ENCODE measurements around the gene ISCA1.
A peak's percentile ranks its signal among the peaks of the same experiment; 100 is the strongest.
"Not testable (repeated sequence)": the region's sequence is repeated elsewhere in the genome, so short reads cannot be mapped to it uniquely, and the experiment has no call there.

The ISCA1 gene

DNA sequence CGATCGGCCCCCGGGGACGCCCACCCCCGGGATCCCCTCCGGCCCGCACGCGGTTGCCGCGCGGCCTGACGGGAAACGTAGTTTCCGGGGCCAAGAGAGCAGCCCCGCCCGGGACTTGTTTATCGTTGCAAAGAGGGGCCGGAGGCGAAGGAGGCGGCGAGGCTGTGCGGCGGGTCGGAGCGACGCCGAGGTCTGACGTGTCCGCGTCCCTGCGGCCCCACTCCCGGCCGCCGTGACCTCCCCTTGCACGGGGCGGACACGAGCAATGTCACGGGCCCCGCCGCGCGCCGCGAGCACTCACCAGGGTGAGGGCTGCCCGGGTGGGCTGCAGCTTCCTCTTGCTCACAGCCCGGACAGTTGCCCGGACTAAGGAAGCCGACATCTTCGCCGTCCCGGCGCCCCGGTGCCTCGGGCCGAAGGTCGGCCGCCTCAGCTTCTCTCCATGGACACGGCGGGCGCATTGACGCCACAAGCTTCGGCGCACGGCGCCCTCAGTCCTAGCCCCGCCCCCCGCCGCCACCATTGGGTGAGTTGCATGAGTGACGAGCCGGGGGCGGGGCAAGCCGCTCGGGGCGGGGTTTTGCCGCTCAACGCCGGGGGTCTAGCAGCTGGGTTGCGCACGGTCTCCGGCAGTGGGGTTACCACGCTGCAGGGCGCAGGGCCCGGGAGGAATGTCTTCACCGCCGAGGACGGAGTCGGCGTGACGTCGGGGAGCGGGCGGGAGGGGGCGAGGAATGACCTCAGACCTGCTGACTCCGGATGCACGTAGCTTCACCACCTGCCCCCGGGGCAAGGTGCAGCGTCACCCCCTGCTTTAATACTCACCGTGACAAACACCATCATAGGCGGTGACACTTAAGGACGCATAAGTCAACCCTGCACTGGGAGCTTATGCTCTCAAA lies at the start of gene ISCA1:
Gene ISCA1, minus strand, starts transcription at position 462 of the 902 bp plus-strand sequence. Its CDS starts 80 bp downstream, at position 382.
- DNase-seq (ENCODE audit: low read depth) = peak; percentile 79

DNA sequence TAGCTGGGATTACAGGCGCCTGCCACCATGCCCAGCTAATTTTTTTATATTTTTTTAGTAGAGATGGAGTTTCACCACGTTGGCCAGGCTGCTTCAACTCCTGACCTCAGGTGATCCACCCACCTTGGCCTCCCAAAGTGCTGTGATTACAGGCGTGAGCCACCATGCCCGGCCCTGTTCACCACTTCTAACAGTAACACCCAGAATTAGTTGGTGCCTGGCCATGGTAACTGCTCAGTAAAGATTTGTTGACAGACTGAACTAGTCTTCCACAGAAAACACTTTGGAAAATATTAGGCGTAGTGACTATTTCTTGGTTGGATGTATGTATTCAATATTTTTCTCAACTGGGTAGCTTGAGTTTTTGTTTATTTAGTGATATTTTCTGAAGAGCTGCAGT lies 47.8 kb upstream of the ISCA1 start:
- DNase-seq (ENCODE audit: low read depth) = no peak

DNA sequence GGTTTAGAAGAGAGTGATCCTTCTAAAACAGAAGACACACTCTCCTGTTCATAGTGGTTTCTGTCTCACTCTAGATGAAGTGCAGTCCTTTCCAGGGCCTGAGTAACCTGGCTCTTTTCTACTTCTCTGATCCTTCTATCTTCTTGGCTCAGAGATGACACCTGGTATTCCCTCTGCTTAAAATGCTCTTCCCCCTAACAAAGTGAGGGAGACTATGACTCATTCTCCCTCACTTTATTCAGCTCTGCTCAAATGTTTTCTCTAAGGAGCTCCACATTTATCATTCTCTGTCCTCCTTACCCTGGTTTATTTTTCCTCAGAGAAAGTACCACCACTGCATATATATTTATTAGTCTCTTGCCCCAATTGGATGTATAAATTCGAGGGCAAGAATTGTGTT lies 47.3 kb upstream of the ISCA1 start:
- no peak for DNase-seq (ENCODE audit: low read depth)

DNA sequence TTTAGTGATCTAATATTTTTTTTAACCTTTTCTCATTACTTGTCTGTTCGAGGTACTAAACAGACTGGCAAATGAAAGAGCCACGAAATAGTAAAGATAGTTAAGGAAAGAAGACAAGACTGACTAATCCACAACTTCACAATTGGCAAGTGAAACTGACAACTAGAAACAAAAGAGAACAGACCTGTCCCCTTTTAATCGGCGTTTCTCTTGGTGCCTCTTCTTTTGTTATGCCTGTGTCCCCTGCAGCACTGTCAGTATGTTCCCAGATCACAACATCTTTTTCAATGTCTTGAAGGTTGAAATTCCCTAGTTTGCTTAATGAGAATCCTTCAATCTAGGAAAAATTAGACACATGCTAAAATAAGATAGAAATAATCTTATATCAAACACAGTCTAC lies 45.8 kb upstream of the ISCA1 start:
- no peak for DNase-seq (ENCODE audit: low read depth)

DNA sequence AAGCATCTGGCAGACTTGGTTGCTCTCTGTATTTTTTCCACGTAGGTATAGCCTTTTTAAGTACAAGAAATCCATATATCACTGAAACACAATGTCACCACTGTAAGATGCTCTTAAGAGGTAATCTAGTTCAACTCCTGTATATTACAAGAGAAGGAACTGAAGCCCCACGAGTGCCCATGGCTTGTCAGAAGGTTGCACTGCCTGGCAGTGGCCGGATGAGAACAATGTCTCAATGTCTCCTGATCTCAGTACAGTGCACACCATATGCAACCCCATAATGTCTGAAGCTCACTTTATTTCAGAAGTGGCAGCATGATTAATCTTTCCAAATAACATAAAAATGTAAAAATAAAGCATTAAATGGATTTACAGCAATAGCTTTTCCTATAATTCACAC lies 44.2 kb upstream of the ISCA1 start:
- DNase-seq (ENCODE audit: low read depth) = no peak

DNA sequence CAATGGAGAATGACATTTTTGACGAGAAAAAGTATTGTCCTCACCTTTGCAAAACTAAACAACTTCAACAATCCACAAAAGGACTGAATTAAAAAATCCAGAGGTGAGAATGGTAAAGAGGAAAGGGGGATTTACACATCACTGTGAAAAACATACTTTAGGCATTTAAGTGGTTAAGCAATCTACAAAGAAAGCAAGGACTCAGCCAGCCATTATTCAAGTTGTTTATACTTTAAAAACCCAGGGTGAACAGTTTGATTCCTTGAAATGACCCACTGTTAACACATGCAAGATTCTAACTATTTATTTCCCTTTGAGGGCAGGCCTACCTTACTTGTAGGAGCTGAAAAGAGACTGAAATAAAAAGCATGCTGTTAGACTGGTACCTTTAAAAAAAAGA lies 42.6 kb upstream of the ISCA1 start:
- DNase-seq (ENCODE audit: low read depth) = no peak

DNA sequence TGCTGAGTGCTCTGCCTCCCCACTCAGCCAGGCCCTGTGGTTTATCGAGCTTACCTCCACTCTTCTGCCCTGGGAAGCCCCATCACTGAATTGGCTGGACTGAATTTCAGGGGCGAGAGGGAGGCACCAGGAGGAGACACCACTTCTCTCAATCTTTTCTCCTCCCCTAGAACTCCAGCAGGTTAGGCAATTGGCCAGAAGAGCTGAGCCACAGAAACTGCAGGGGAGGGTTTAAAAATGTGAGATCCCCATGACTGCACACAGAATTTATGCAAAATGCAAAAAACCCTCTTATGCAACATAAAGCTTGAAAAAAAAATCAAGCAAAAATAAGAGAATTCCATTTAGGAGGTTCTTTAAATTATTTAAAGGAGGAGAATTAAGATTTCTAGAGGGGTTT lies 42.0 kb upstream of the ISCA1 start:
- DNase-seq (ENCODE audit: low read depth) = peak; percentile 36

DNA sequence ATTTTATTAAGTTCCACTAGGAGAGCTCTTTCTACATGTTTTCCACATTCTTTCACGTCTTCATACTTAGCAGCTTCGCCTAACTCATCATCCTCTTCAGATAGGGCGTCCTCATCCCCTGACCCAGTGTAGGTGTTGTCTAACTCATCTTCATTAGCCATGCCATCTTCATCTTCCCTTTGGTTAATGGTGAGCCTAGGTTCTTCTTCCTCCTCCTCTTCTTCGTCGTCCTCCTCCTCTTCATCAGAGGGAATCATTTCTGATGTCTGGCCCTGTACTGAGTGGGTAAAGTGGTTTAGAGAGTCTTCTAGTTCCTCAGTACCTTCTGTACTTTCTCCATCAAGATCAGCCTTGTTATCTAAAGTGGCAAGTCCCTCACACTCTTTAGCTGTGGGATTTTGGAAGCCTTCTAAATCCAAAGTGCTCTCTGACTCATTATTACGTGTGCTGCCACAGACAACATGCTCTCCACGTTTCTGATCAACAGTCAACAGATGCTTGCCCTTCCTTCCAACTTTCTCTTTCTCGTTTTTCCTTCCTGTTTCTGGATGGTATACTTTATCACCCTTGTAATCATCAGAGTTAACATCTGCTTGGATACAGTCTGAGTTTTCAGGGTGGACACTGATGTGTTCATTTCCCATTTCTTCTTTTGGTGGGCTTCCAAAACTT lies 40.8 kb upstream of the ISCA1 start:
- DNase-seq (ENCODE audit: low read depth) = peak; percentile 69

DNA sequence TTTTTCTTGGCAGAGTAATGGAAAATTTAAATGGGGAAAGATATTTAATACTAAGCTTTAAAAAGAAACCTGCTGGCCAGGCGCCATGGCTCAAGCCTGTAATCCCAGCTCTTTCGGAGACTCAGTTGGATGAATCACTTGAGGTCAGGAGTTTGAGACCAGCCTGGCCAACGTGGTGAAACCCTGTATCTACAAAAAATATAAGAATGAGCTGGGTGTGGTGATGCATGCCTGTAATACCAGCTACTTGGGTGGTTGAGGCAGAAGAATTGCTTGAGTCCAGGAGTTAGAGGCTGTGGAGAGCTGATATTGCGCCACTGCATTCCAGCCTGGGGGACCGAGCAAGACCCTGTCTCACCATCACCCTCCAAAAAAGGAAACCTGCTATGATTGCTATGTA lies 39.0 kb upstream of the ISCA1 start:
- DNase-seq (ENCODE audit: low read depth) = peak; percentile 64

DNA sequence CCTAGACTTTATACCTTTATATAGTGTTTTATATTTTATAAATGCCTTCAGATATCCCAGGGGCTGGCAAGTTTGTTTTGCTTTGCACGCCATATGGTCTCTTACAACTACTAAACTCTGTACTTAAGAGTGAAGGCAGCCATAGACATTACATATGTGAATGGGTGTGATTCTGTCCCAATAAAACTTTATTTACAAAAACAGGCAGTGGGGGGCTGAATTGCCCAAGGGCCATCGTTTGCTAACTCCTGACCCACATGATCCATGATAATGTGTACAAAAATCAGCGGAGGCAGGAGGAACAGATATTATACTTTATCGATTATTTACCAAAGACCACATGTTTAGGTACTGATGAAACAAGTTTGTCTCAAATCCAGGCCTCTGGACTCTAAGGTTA lies 35.8 kb upstream of the ISCA1 start:
- DNase-seq (ENCODE audit: low read depth) = no peak

DNA sequence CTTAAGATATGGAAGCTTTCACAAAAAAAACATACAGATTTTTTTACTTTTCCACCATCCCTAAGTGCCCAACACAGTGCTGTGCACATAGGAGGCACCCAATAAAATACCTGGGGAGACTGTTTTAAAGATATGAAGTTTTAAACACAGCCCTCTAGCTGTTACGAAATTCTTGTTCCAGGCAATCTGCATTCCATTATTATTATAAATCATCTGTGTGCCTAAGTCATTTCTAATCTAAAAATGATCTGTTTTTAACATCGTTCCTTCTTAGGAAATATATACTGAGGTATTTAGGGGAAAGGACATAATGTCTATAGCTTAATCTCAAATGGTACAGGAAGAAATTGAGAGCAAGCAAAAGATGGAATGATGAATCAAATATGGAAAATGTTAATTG lies 32.7 kb upstream of the ISCA1 start:
- no peak for DNase-seq (ENCODE audit: low read depth)

DNA sequence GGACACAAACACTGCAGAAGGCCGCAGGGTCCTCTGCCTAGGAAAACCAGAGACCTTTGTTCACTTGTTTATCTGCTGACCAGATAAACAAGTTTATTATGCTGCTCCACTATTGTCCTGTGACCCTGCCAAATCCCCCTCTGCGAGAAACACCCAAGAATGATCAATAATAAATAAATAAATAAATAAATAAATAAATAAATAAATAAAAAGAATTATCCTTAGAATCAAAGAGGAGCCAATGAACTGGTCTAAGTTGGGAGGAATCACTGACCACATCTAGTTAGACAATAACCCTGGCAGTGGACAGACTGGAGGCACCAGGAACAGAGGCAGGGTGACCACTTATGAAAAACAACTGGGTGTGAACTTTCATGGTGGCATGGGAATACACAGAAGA lies 30.6 kb upstream of the ISCA1 start:
- not testable (repeated sequence) for DNase-seq (ENCODE audit: low read depth)

DNA sequence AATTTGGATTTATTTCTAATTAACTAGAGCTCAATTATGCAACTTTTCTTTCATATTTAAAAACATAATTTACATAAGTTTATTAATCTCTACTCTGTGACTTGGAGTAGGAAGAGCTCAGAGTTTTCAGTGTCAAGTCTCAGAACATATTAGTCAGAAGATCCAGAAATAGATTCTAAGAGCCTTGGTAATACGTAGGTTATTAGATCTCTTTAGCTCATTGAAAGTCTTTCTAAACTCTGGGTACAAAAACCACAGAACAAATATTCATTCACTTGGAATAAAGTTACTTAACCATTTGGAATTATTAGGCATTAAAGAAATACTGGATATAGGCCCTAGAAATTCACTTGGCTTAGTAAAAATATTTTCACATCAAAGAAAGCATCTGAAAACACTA lies 26.3 kb upstream of the ISCA1 start:
- DNase-seq (ENCODE audit: low read depth) = no peak

DNA sequence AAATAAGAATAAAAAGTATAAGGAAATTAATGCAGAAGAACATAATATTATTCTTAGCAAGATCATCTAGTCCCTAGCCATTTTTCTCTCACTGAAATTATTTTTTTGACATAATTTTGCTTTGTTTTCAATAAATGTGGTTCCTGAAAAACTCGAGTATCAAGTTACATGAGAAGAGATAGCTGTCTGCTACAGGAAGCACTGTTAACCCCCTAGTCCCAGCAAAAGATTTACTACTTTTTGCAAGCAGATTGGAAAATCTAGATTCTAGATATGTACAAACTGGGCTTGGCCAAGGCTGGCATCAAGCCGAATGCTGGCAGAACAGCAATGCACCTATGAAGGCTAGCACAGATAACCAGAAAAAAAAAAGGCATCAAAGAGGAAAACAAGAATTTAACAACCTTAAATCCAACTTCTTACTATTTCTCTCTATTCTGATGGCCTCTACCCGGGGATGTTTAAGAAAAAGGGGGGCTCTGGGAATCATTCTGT lies 21.9 kb upstream of the ISCA1 start:
- no peak for DNase-seq (ENCODE audit: low read depth)

DNA sequence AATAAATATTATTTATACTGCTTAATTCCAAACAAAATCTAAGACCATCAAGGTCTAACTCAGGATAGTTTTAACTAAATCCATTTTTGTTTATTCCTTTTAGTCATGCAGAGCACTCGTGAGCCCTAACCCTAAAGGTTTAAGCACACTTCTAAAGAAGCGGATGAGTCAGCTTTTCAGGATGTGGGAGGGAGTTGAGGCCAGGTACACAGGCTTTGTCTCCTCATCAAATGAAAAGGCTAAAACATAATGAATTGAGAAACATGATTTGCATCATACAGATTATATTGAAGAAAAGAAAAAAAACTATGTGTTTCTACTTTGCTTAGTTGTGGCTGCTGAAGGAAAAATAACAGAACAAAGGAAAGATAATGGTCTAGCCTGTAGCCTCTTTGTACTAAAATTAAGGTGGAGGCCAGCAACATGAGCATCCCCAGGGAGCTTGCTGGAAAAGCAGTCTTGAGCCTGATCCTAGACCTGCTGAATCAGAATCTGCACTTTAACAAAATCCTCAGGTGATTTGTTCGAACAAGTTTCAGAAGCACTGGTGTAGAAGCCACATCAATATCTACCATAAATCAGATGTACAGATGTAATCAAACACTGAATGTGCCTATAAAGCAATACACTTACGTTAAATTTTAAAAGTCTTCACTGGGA lies 21.1 kb upstream of the ISCA1 start:
- no peak for DNase-seq (ENCODE audit: low read depth)

DNA sequence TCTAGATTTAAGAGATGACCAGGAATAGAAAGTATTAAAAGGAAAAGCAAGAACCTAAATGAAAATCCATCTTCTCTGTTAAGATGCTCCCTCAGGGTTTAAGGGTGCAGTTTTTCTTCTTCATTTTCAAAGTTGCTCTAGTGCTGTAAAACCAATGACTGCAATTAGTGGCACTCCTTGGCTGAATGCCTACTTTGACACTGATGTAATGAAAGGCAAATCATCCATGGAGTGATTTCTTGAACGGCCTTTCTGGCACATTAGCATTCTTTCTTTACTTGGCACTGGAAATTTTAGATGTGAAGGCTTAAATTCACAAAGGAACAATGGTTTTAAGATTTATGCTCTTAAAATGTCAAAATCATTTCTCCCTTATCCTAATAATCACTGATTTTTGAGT lies 19.3 kb upstream of the ISCA1 start:
- no peak for DNase-seq (ENCODE audit: low read depth)

DNA sequence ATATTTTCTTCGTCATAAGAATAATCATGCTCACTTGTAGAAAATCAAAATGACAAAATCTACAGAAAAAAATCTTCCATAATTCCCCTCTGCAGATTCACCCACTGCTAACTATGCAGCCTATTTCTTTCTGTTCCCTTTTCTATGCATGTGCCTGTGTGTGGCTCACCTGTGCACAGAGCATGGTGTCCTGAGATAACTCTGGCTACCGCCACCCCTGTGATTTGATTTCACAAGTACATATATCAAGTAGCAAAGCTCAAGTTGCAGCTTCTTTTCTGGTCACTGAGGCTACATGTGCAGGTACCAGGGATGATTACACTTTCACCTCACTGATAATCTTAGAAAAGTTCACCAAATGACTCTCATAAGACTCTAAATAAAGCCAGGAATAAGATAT lies 18.4 kb upstream of the ISCA1 start:
- DNase-seq (ENCODE audit: low read depth) = no peak

DNA sequence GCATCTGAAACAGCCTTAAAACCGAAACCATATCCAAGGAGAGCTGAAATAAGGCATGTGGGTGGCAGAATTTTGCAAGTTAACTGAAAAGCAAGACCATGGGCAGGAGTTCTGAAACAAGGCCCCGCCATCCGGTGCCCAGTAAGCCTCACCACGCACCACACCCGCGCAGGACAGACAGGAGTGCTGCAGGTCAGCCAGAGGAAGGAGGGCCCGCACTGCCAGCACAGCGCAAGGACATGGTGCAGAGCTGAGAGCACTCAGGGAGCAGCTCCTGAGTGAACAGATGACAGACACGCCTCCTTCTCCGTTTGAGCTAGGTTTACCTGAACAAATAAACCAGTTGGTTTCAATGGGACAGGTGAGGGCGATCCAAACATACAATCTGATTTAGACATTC lies 16.5 kb upstream of the ISCA1 start:
- DNase-seq (ENCODE audit: low read depth) = no peak

DNA sequence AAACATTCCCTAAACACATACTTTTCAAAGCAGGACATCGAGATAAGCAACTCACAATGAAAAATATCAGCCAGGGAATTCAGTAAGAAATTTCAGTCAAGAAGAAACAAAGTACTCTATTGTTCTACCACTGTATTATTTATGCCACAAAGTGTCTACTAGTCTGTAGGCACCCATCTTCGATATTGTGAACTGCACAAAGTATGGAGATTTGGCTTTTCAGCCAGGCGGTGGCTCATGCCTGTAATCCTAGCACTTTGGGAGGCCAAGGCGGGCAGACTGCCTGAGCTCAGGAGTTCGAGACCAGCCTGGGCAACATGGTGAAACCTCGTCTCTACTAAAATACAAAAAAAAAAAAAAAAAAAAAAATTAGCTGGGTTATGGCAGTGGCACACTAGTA lies 8.0 kb upstream of the ISCA1 start:
- not testable (repeated sequence) for DNase-seq (ENCODE audit: low read depth)

DNA sequence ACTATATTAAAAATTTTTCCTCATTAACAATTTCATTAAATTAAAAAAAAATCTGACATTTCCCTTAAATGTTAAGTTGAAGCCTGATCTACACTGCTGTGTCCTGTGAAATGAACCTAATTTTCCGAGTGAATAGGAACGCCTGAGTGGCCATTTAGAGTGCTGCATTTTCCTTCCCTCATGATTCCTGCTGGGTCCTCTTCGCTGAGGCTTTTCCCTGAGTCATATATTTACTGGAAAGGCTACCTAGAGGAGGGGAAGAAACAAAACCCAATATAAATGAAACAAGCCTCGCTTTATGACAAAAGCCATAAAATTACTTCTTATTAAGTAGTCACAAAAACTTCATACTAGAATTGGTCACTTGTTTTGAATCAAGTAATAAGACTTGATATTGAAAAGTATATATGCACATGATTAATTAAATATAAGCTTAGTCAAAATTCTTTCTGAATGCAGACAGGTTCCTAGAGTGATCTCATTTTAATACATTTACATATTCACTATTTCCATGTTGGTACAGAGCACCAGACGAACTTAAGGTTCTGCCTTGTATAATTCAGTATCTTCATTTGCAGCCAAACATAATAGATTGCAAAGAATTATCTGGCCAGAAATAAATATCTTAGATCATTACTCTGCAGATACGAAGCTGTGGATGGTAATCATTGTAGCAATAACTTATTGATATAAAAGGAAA lies 6.3 kb upstream of the ISCA1 start:
- no peak for DNase-seq (ENCODE audit: low read depth)

DNA sequence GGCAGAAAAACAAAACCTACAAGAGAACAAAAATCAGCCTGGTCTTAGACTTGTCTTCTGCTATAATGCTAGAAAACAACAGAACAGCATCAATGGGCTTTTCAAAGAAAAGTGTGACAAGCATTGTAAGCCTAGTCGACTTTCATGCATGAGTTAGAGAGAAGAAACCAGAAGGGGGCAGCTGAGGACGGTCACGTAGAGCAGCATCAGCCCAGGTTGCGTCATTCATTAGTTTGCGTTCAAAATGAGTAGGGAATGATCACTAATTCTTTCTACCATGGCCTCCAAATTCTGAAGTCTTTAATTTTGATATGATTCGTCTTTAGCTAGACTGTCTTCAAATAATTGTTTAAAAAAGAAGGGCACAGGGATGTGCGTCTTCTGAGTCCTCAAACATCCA lies 4.7 kb upstream of the ISCA1 start:
- peak; percentile 5 for DNase-seq (ENCODE audit: low read depth)

DNA sequence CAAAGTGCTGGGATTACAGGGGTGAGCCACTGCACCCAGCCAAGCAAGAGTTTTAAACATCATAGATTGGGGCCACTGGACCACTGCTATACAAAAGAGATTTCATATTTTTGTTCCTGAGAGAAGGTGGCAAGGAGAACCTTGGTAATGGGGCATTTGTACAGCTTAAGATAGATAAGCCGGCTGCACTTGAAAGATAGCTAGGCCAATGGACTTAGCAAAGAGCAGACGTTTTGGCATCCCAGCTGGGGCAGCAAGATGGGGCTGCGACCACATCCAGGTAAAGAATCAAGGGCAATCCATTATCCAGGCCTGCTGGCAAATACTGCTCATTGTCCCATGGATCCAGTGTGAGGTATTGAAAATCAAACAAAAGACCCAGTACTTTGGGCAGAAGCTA lies 3.9 kb upstream of the ISCA1 start:
- DNase-seq (ENCODE audit: low read depth) = no peak

Data from GM04504 (cell line).